Ecto neural progenitor cell (in vitro differentiated cells): ENCODE measurements around the gene HSPG2.
"Not testable (repeated sequence)": the region's sequence is repeated elsewhere in the genome, so short reads cannot be mapped to it uniquely, and the experiment has no call there.

Source experiments
- DNase-seq: peaks from one replicate; pipeline ENCODE4 v3.0.0-alpha.2; 2018; ENCODE audit warnings: low spot score

Gene HSPG2

GRCh38 chr1:21843208-21843607 is 93.9 kb downstream of the HSPG2 start:
- no peak for DNase-seq

- DNase-seq, result no peak
Observed at GRCh38 chr1:21842606-21843162, 94.4 kb downstream of the HSPG2 start.

GRCh38 chr1:21841852-21842466 is 95.2 kb downstream of the HSPG2 start:
- no peak for DNase-seq

DNA sequence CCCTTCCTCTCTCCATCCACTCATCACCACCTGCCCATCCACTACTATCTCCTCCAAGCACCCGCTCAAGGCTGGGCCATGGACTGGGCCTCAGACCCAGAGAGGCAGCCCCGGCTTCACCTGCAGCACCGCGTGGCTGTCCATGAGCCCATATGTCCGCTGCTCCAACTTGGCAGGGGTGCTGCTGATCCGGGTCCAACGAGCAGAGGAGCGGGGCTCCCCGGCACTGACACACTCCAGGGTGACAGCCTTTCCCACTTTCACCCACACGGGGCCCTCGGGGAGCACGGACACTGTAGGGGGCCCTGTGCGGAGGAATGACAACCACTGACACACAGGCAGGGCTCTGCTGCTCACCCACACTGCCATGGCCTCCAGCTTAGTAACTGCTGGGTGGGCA is 96.1 kb downstream of the HSPG2 start:
- no peak for DNase-seq

- DNase-seq, result no peak
Observed at GRCh38 chr1:21839337-21840037, 97.6 kb downstream of the HSPG2 start.

- DNase-seq, result no peak
Observed at GRCh38 chr1:21838359-21839157, 98.6 kb downstream of the HSPG2 start.

DNA sequence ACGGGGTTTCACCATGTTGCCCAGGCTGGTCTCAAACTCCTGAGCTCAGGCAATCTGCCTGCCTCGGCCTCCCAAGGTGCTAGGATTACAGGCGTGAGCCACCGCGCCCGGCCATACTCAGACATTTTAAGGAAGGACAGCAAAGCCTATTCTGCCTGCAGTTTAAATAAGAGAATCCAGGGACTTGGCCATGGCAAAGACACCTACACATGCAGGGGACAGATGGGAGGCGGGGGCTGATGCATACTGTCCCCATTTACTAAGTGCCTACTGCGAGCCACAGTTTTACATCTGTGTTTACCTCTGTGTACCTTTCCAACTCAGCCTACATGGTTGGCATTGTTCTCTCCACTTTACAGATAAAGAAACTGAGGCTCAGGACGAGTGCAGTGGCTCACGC is 99.6 kb downstream of the HSPG2 start:
- no peak for DNase-seq

DNA sequence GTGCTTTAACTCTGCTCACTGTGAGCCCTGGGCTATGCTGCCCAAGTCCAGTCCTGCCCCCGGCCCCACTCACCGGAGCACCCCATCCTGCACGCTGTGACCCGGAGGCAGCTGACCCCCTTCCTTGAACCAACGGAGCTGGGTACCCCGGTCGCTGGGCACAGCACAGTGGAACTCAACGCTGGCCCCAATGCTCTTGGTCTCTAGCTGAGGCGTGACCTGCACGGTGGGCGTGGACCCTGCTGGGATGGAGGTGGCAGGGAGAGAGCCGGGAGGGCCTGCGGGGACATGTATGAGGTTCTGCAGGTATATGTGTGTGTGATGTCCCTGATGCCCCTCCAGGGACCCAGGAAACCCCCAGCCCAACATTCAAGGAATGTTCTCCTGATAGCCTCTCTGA is 100.4 kb downstream of the HSPG2 start:
- DNase-seq, result no peak

DNA sequence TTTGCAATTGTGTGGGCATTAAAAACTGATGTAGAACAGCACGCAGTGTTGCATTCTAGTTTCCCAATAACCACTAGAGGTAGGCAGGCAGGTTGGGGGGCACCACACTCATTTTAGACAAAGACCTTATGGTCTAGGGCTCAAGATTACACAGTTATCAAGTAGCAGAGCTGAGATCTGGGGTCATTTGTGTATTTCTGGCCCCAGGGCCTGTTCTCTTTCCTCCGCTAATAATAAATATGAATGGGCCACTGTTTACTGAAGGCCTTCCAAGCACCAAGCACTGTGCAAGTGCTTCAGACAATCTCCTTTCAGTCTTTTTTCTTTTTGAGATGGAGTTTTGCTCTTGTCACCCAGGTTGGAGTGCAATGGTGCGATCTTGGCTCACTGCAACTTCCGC is 101.1 kb downstream of the HSPG2 start:
- no peak for DNase-seq

GRCh38 chr1:21834666-21835065 is 102.4 kb downstream of the HSPG2 start:
- no peak for DNase-seq

DNA sequence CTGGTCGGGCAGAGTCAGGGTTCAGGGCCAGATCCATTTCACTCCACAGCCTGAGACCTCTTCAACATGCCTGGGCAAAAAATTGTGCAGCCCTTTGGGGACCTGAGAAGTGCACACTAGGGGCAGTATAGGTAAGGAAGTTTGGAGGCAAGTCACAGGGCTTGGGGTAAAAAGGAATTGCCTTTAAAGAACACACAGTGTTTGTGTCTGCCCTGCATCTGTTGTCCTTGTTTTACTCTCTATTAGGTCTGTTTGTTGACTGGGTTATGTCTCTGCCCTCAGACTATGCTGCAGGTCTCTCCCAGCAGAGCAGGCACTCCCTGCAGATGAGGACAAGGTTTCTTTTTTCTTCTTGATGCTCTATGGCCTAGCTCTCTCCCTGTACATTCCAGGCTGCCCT is 103.0 kb downstream of the HSPG2 start:
- DNase-seq, result no peak

DNA sequence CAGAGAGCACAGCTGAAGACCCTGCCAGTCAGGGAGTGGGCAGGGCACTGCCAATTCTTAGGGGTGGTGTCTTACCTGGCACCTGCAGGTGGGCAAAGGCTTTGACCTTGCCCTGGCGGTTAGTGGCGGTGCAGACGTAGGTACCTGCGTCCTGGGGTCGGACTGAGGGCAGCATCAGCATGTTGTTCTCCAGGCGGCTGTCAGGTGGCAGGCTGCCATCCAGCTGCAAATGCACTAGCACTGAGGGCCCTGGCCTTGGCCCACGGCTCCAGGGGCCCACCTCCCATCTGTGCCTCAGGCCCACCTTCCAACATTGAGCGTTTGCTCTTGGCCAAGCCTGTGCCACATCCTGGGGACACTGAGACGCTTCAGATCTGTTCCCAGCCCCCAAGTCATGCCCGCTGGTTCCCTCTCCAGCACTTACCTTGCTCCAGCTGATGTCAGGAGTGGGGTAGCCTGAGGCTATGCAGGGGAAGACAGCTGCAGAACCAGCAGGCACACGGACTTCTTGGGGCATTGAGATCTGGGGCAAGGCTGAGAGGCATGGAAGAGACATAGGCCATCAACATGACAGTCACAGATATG is 103.6 kb downstream of the HSPG2 start:
- no peak for DNase-seq

- no peak for DNase-seq
Observed at GRCh38 chr1:21831454-21831970, 105.6 kb downstream of the HSPG2 start.

- no peak for DNase-seq
Observed at GRCh38 chr1:21830792-21831453, 106.2 kb downstream of the HSPG2 start.

- DNase-seq, result no peak
Observed at GRCh38 chr1:21829294-21829693, 107.8 kb downstream of the HSPG2 start.

DNA sequence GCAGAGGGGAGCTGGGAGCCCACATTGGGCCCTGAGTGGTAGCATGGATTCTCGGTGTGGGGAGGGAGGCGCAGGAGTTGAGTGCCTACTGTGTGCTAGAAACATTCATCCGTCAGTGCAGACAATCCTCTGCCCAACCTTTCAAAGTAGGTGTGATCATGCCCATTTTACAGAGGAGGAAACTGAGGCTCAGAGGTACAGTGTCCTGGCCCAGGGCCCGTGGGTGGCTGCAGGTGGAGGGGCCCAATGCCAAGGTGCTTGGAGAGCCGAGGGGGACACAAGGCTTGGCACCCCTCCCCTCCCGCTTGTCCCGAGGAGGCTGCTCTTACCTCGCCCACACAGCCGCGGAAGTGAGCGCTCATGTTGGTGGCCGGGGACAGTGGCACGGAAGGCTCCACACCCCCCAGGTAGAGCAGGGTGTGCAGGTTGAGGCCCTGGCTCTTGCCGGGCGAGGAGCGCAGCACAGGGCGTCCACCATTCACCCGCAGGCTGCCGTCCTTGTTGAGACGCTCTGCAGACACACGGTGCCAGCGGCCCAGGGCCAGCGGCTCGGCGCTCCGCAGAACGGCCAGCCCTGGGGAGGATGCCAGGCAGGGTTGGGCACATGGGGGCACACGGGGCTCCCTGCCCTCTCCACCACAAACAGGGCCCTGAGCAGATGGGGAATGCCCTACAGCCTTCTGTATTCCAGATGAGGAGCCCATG is 108.5 kb downstream of the HSPG2 start:
- no peak for DNase-seq

DNA sequence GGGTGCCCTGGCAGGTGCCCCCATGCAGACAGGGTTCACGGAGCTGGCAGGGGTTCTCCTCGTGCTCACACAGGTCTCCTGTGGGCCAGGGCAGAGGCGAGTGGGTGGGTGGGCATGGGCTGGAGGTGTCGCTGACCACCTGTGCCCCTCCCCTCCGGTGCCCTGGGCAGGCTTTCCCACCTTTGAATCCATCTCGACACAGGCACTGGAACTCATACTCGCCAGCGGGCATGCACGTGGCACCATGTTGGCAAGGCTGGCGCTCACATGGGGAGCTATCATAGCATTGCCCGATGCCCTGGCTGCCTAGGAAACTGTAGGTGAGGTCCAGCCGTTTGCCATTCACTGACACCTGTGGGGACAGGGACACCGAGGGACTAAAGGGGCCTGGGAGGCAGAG is 109.0 kb downstream of the HSPG2 start:
- DNase-seq, result no peak

GRCh38 chr1:21827141-21827679 is 109.9 kb downstream of the HSPG2 start:
- DNase-seq, result no peak

DNA sequence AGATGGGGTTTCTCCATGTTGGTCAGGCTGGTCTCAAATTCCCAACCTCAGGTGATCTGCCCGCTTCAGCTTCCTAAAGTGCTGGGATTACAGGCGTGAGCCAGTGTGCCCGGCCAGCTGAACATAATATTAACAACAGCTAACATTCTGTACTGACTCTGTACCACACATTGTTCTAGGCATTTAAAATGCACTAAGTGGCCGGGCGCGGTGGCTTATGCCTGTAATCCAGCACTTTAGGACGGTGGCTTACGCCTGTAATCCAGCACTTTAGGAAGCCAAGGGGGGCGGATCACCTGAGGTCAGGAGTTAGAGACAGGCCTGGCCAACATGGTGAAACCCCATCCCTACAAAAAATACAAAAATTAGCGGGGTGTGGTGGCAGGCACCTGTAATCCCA is 110.4 kb downstream of the HSPG2 start:
- not testable (repeated sequence) for DNase-seq

DNA sequence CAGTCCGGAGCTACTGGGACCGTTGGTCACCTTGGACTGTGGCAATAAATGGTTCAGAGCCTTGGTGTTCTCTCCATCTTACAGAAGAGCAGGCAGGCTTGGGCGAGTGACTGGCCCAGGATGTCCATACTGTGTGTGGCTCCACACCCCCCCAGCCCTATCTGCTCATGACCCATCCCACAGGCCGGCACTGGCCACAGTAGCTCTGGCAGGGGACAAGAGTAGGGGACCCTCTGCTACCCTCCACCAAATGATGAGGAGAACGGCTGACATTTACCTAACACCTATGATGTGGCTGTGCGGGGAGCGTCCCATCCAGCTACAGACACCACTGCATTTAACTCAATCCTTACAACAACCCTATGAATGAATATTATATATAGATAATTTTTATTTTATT is 111.7 kb downstream of the HSPG2 start:
- no peak for DNase-seq

DNA sequence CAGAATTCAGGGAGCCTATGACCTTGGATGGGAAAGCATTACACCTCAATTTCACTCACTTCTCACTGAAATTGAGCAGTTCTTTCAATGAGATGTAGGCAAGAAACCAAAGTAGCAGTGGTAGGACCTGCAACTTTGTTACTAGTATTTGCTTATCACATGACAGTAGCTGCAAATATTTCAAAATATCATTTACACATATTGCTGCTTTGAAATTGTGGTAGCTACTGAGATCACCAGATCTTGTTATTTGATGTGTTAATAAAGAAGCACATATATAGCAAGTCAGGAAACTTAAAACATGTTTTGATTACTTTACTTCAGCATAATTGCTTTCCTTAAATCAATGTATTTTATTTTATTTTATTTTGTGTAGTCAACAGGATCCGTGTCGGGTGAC is 112.2 kb downstream of the HSPG2 start:
- no peak for DNase-seq
